Measurements from ENCODE around the gene DNAJC16.

The DNAJC16 gene

DNA sequence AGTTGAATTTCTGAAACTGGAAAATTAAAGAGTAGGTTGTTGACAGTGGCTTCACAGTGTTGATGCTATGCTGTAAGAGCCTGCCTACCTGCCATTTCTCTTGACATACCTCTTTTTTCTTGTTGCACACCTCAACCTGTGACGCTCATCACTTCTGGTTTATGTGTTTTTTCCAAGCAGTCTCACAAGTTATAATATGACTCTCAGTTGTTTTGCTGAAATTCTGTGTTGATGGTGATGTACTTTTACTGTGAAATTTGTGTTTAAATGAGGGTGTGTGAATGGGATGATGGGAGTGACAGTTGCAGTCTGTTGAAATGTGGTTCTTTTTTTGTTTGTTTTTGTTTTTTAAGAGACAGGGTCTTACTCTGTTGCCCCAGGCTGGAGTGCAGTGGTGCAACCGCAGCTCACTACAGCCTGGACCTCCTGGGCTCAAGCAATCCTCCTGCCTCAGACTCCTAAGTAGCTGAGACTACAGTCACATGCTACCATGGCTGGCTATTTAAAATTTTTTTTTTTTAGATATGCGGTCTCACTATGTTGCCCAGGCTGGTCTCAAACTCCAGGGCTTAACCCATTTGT lies 97.6 kb downstream of the DNAJC16 start:
- DNase-seq: no peak

GRCh38 chr1:15625056-15625917 lies 98.6 kb downstream of the DNAJC16 start:
- no peak for DNase-seq

Data from stimulated activated CD4-positive, alpha-beta T cell treated with anti-CD3 and anti-CD28 coated beads, Interleukin-4, amount 100 ng/mL, for 24 hours (primary cell).